A549 (cell line): ENCODE measurements around the gene AGBL4. TPM values are rescaled to one million over a fixed set of nuclear protein-coding genes. Genes with fewer than 3 reads are reported as not detected.

Experiments used
- ATAC-seq, 2 experiments: fragments of 200-7000 bp in 1 of 2; fragments of >200 bp in 1 of 2; cut with Nextera tagmentation in 1 of 2; cut with Tn5 transposase in 1 of 2; 3 replicates each; pipeline versions ENCODE4 v1.8.0 to v1.9.1; 2018 to 2020; ENCODE audit warnings: mild to moderate bottlenecking in 1 of 2, moderate library complexity in 1 of 2
- CTCF ChIA-PET: fragments of 300-600 bp; sonication (Branson Sonifier 250); formaldehyde crosslinking; extraction: SDS; loops from one replicate; lab custom pipeline; 2021; ENCODE audit warnings: antibody characterized with exemption, inconsistent platforms; lab: Yijun Ruan, JAX
- POLR2A ChIA-PET: fragments of 350-600 bp; formaldehyde crosslinking; extraction: SDS; loops from one replicate; lab custom pipeline; 2021; ENCODE audit warnings: antibody characterized with exemption, inconsistent platforms; lab: Yijun Ruan, JAX
- DNase-seq, 2 experiments: peaks; one replicate each; pipeline versions ENCODE4 v3.0.0 to v3.0.0-alpha.2; 2011 to 2016; ENCODE audit warnings: low read depth in 1 of 2, low spot score in 1 of 2
- FAIRE-seq: peaks from 2 replicates; lab custom pipeline; 2011; peaks lifted over from hg19 to GRCh38; lab: Jason Lieb, UNC
- H3K27ac ChIP-seq, 2 experiments: fragments of >200 bp; sonication (Bioruptor Twin); formaldehyde crosslinking; 3 replicates each; pipeline ENCODE4 v1.5.1; 2016 to 2017
- H3K4me1 ChIP-seq: fragments of >200 bp; sonication (Bioruptor Twin); formaldehyde crosslinking; 3 replicates; pipeline ENCODE4 v1.6.1; 2016
- H3K4me2 ChIP-seq: fragments of >200 bp; sonication (Bioruptor Twin); formaldehyde crosslinking; 3 replicates; pipeline ENCODE4 v1.6.1; 2016
- H3K4me3 ChIP-seq: fragments of >200 bp; sonication (Bioruptor Twin); formaldehyde crosslinking; 3 replicates; pipeline ENCODE4 v1.5.1; 2016
- H3K9me3 ChIP-seq: fragments of >200 bp; sonication (Bioruptor Twin); formaldehyde crosslinking; 3 replicates; pipeline ENCODE4 v1.6.1; 2016
- CBX8 ChIP-seq: fragments of 200-600 bp; sonication (generic); IDR thresholded peaks from 2 replicates; pipeline ENCODE4 v1.6.1; 2016
- CEBPB ChIP-seq, 2 experiments: fragments of >200 bp in 1 of 2; sonication (Bioruptor Twin) in 1 of 2; formaldehyde crosslinking in 1 of 2; IDR thresholded peaks; 2 replicates each; pipeline ENCODE4 v1.6.1; 2012 to 2016
- CHD4 ChIP-seq: fragments of 200-600 bp; sonication (generic); IDR thresholded peaks from 2 replicates; pipeline ENCODE4 v1.6.1; 2016; ENCODE audit warnings: antibody characterized with exemption, mild to moderate bottlenecking, borderline replicate concordance
- EHF ChIP-seq: fragments of 250-450 bp; sonication (Bioruptor Pico); IDR thresholded peaks from 2 replicates; pipeline ENCODE4 v1.5.0; 2020; ENCODE audit warnings: mild to moderate bottlenecking
- FOSB ChIP-seq: fragments of 250-450 bp; sonication (Bioruptor Pico); IDR thresholded peaks from 2 replicates; pipeline ENCODE4 v1.5.0; 2020; ENCODE audit warnings: mild to moderate bottlenecking, moderate library complexity
- FOSL2 ChIP-seq, 2 experiments: fragments of 450-650 bp in 1 of 2; fragments of >200 bp in 1 of 2; sonication (Bioruptor Twin) in 1 of 2; formaldehyde crosslinking; IDR thresholded peaks; 2 replicates each; pipeline versions ENCODE4 v1.5.0 to v1.6.1; 2016 to 2020; ENCODE audit warnings: mild to moderate bottlenecking in 1 of 2, moderate library complexity in 1 of 2
- GATA3 ChIP-seq: IDR thresholded peaks from 2 replicates; pipeline ENCODE4 v1.6.1; 2012; ENCODE audit warnings: borderline replicate concordance
- HDAC2 ChIP-seq: fragments of 200-600 bp; sonication (generic); IDR thresholded peaks from 2 replicates; pipeline ENCODE4 v1.6.1; 2016
- HOXA7 ChIP-seq: fragments of 250-450 bp; sonication (Bioruptor Pico); IDR thresholded peaks from 2 replicates; pipeline ENCODE4 v1.5.0; 2020; ENCODE audit warnings: mild to moderate bottlenecking, moderate library complexity
- JUN ChIP-seq, 2 experiments: fragments of >200 bp; sonication (Bioruptor Twin); formaldehyde crosslinking; IDR thresholded peaks; 2 replicates in 1 of 2; 3 replicates in 1 of 2; pipeline ENCODE4 v1.6.1; 2016 to 2017
- JUNB ChIP-seq: fragments of >200 bp; sonication (Bioruptor Twin); formaldehyde crosslinking; IDR thresholded peaks from 2 replicates; pipeline ENCODE4 v1.6.1; 2016
- KDM1A ChIP-seq: fragments of 200-600 bp; sonication (generic); IDR thresholded peaks from 2 replicates; pipeline ENCODE4 v1.6.1; 2016; ENCODE audit warnings: low read depth, mild to moderate bottlenecking
- MAZ ChIP-seq: fragments of 150-350 bp; IDR thresholded peaks from 2 replicates; pipeline ENCODE4 v1.6.1; 2014; ENCODE audit warnings: antibody characterized with exemption, low read depth, low read length, borderline replicate concordance
- NFE2L2 ChIP-seq: fragments of 150-350 bp; conservative IDR thresholded peaks from 2 replicates; pipeline ENCODE4 v1.6.1; 2014; ENCODE audit warnings: low read length
- POLR2A ChIP-seq: IDR thresholded peaks from 2 replicates; pipeline ENCODE4 v1.6.1; 2012; ENCODE audit warnings: mild to moderate bottlenecking, low read length
- RAD21 ChIP-seq, 2 experiments: fragments of >200 bp in 1 of 2; sonication (Bioruptor Twin) in 1 of 2; formaldehyde crosslinking in 1 of 2; IDR thresholded peaks in 1 of 2; conservative IDR thresholded peaks in 1 of 2; 2 replicates in 1 of 2; 3 replicates in 1 of 2; pipeline ENCODE4 v1.6.1; 2012 to 2018; ENCODE audit warnings: inconsistent platforms in 1 of 2
- RCOR1 ChIP-seq: fragments of 150-350 bp; IDR thresholded peaks from 2 replicates; pipeline ENCODE4 v1.6.1; 2014; ENCODE audit warnings: antibody characterized with exemption, low read length, low read depth
- SMC3 ChIP-seq: fragments of >200 bp; sonication (Bioruptor Twin); formaldehyde crosslinking; IDR thresholded peaks from 3 replicates; pipeline ENCODE4 v1.6.1; 2018; ENCODE audit warnings: inconsistent platforms
- SREBF2 ChIP-seq: fragments of 450-650 bp; IDR thresholded peaks from 2 replicates; pipeline ENCODE4 v1.6.1; 2014; ENCODE audit warnings: mild to moderate bottlenecking, moderate library complexity
- TP53 ChIP-seq: fragments of 250-450 bp; sonication (Bioruptor Pico); IDR thresholded peaks from 2 replicates; pipeline ENCODE4 v1.5.0; 2021; ENCODE audit warnings: mild to moderate bottlenecking, moderate library complexity
- ZFP36 ChIP-seq: fragments of 450-650 bp; IDR thresholded peaks from 2 replicates; pipeline ENCODE4 v1.6.1; 2014; ENCODE audit warnings: borderline replicate concordance; ENCODE audit not compliant: partially characterized antibody
- ZSCAN20 ChIP-seq: fragments of 250-450 bp; sonication (Bioruptor Pico); IDR thresholded peaks from 2 replicates; pipeline ENCODE4 v1.8.0; 2022; ENCODE audit warnings: mild to moderate bottlenecking, moderate library complexity
- WGBS: methylation state at CpG from one replicate; pipeline ENCODE4 v1.1.6; 2017; ENCODE audit errors: missing lambda C conversion rate; 5-methylcytosine and 5-hydroxymethylcytosine counted together
- polyA plus RNA-seq, 4 experiments: library from polyadenylated mRNA; depleted of rRNA in 3 of 4; stranded (reverse); fragments of >200 nt; fragmentation: RNase III in 1 of 4; extraction: RNeasy Plus Mini Kit Qiagen cat#74134 plus additional on column Dnase treatment in 1 of 4; gene quantifications; 2 replicates in 3 of 4; 3 replicates in 1 of 4; pipeline ENCODE4 v1.2.3, GENCODE V29; 2011 to 2017
- TF ChIP-seq, protein P1 (sequence below): fragments of 250-450 bp; sonication (Bioruptor Pico); IDR thresholded peaks from 2 replicates; pipeline ENCODE4 v1.5.0; 2020; ENCODE audit warnings: low read depth, mild to moderate bottlenecking, moderate library complexity
- TF ChIP-seq, protein P2 (sequence below): fragments of >200 bp; sonication (Bioruptor Twin); formaldehyde crosslinking; IDR thresholded peaks from 3 replicates; pipeline ENCODE4 v1.6.1; 2016
- TF ChIP-seq, protein P3 (sequence below): IDR thresholded peaks from 2 replicates; pipeline ENCODE4 v1.6.1; 2012
- TF ChIP-seq, protein P4 (sequence below): IDR thresholded peaks from 2 replicates; pipeline ENCODE4 v1.6.1; 2012
- TF ChIP-seq, protein P5 (sequence below): fragments of 250-450 bp; sonication (Bioruptor Pico); IDR thresholded peaks from 2 replicates; pipeline ENCODE4 v1.5.0; 2021; ENCODE audit warnings: mild to moderate bottlenecking, moderate library complexity, borderline replicate concordance

AGBL4 gene
- polyA plus RNA-seq, 2 of the 4 experiments (the other 2 are of a cell fraction): not detected

DNA sequence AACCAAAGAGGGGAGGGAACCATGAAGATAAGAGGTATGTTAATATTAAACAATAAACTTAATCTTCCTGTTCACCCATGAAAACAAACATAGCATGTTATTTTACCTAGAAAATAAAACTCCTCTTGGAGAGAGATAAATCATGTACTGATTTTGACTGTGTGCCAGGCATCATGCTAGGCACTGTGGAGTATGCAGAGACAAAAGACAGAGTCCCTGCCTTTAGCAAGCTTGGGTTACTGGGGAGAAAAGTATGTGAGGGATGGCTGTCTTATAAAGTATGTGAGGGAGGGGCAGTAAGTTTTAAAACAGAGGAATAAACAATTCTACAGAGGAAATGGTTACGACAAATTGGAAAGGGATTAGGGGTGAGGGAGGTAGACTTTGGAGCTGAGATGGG lies 1117.6 kb downstream of the AGBL4 start (continued):
- TF ChIP-seq, protein P1, sequence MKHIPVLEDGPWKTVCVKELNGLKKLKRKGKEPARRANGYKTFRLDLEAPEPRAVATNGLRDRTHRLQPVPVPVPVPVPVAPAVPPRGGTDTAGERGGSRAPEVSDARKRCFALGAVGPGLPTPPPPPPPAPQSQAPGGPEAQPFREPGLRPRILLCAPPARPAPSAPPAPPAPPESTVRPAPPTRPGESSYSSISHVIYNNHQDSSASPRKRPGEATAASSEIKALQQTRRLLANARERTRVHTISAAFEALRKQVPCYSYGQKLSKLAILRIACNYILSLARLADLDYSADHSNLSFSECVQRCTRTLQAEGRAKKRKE: no peak
- TF ChIP-seq, all 56 proteins: peak for 0

DNA sequence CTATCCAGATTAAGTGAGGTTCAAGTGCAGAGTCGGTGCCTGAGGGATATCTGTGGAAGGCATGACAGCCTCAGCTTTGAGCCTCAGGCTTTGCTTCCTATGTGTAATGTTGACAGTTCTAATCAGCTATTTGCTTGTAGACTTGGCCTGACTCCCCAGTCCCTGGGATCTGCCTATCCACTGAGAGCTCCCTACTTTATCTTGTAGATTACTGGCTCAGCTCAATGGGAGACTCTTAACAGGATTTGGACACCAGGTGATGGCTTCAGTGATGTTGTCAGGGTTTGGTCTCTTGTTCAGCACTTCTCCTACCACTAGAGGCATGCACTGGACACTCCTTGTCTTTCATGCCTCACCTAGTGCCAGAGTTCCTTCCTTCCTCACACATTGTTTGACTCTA lies 1120.5 kb downstream of the AGBL4 start:
- no peak overlapping the region for H3K4me2 ChIP-seq
- ChIA-PET CTCF (interaction anchor here (1.4 kb wide), 1 partner anchor 14 kb away, joined by 3 read pairs; no protein-coding TSS in a partner anchor), POLR2A (no interaction called here)
- WGBS: 0% methylated on average over 1 of the region's 1 CpG
- H3K4me1 ChIP-seq: no peaks in the 10 kb centered on the region
- no peak for TF ChIP-seq FOSB
- TF ChIP-seq, protein P2, sequence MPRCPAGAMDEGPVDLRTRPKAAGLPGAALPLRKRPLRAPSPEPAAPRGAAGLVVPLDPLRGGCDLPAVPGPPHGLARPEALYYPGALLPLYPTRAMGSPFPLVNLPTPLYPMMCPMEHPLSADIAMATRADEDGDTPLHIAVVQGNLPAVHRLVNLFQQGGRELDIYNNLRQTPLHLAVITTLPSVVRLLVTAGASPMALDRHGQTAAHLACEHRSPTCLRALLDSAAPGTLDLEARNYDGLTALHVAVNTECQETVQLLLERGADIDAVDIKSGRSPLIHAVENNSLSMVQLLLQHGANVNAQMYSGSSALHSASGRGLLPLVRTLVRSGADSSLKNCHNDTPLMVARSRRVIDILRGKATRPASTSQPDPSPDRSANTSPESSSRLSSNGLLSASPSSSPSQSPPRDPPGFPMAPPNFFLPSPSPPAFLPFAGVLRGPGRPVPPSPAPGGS: no peak
- no peak for TF ChIP-seq GATA3
- TF ChIP-seq JUN (IDR thresholded peaks at IDR 0.05): no peak
- TF ChIP-seq SMC3: no peak
- TF ChIP-seq FOSL2 (IDR thresholded peaks at IDR 0.05): no peak
- TF ChIP-seq FOSL2 (CRISPR knock-in tag; IDR thresholded peaks at IDR 0.05): no peak
- no peak for TF ChIP-seq CHD4
- TF ChIP-seq HOXA7: no peak
- no peak for TF ChIP-seq EHF (CRISPR knock-in tag)
- no peak for TF ChIP-seq ZFP36
- TF ChIP-seq POLR2A: no peak
- no peak for TF ChIP-seq MAZ
- no peak for TF ChIP-seq ZSCAN20 (CRISPR knock-in tag)
- no peaks in the 10 kb centered on the region for H3K9me3 ChIP-seq
- FAIRE-seq (no peak), DNase-seq (no peak), ATAC-seq (peak in 1 of 2 experiments; percentile 42; a peak in 1 of 6 replicates)
- no peak overlapping the region for H3K27ac ChIP-seq
- no peak overlapping the region for H3K4me3 ChIP-seq

DNA sequence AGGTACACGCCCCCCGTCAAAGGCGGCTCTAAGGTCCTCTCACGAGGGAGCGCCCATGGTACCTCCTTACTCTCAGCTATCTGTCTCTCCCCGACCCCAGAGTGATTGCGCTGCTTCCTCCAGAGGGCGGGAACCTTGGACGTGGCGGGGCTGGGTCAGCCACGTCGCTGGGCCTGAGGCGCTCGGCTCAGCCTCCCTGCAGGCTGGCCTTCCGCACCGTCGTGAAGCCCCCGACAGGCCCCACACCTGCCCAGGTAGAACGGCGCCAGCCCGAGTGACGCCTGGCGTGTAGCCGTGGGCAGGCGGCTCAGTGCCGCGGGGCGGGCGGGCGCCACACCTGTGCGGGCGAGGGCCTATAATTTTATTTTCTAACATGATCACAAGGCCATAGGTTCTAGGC lies 1124.9 kb downstream of the AGBL4 start:
- TF ChIP-seq MAZ (no peak), TP53 (CRISPR knock-in tag) (no peak), NFE2L2 (no peak), CBX8 (no peak), POLR2A (no peak), JUN (IDR thresholded peaks at IDR 0.05) (no peak), ZSCAN20 (CRISPR knock-in tag) (no peak), SREBF2 (no peak)
- TF ChIP-seq, protein P1: no peak
- Histone ChIP-seq H3K4me3 (no peak overlapping the region), H3K4me1 (no peaks in the 10 kb centered on the region), H3K9me3 (no peaks in the 10 kb centered on the region), H3K27ac (no peak overlapping the region), H3K4me2 (no peak overlapping the region)
- 85% methylated on average over 7 of the region's 32 CpGs for WGBS
- ChIA-PET POLR2A (no interaction called here), CTCF (no interaction called here)
- no peak for DNase-seq
- ATAC-seq: no peak
- FAIRE-seq: no peak

DNA sequence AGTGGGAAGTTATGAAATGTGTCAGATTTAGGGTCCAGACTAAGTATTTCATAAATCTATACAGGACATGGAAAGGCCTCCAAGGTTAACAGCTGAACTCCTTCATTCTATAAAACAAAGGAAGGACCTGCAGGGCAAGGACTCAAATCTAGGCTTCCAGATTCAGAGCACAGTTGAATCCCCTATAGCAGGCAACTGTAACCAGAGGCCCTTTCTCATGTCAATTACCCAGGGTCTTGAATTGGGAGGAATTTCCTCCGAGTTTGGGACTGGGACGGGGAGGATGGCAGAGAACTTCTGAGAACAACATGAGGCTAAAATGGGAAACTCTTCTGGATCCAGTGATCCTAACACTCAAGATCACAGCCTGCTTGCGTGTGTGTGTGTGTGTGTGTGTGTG lies 1134.1 kb downstream of the AGBL4 start:
- no peaks in the 10 kb centered on the region for H3K4me1 ChIP-seq
- H3K4me3 ChIP-seq: no peak overlapping the region
- WGBS: 100% methylated on average over 1 of the region's 3 CpGs
- no peak for ATAC-seq
- H3K27ac ChIP-seq: no peak overlapping the region
- no peaks in the 10 kb centered on the region for H3K9me3 ChIP-seq
- POLR2A ChIA-PET: no interaction called here
- no peak for FAIRE-seq
- CTCF ChIA-PET: no interaction called here
- no peak for DNase-seq
- no peak overlapping the region for H3K4me2 ChIP-seq
- TF ChIP-seq ZFP36: no peak
- TF ChIP-seq, protein P2: no peak
- no peak for TF ChIP-seq KDM1A
- TF ChIP-seq RAD21 (conservative IDR thresholded peaks at IDR 0.05 in 1 of 2, IDR thresholded peaks at IDR 0.05 in 1 of 2): no peak
- TF ChIP-seq, protein P3, sequence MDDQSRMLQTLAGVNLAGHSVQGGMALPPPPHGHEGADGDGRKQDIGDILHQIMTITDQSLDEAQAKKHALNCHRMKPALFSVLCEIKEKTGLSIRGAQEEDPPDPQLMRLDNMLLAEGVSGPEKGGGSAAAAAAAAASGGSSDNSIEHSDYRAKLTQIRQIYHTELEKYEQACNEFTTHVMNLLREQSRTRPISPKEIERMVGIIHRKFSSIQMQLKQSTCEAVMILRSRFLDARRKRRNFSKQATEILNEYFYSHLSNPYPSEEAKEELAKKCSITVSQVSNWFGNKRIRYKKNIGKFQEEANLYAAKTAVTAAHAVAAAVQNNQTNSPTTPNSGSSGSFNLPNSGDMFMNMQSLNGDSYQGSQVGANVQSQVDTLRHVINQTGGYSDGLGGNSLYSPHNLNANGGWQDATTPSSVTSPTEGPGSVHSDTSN: no peak
- TF ChIP-seq RCOR1: no peak
- no peak for TF ChIP-seq JUNB
- TF ChIP-seq HDAC2: no peak
- TF ChIP-seq SREBF2: no peak
- TF ChIP-seq MAZ: no peak
- TF ChIP-seq, protein P4, sequence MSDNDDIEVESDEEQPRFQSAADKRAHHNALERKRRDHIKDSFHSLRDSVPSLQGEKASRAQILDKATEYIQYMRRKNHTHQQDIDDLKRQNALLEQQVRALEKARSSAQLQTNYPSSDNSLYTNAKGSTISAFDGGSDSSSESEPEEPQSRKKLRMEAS: no peak
- no peak for TF ChIP-seq CEBPB (IDR thresholded peaks at IDR 0.05)
- TF ChIP-seq, protein P5, sequence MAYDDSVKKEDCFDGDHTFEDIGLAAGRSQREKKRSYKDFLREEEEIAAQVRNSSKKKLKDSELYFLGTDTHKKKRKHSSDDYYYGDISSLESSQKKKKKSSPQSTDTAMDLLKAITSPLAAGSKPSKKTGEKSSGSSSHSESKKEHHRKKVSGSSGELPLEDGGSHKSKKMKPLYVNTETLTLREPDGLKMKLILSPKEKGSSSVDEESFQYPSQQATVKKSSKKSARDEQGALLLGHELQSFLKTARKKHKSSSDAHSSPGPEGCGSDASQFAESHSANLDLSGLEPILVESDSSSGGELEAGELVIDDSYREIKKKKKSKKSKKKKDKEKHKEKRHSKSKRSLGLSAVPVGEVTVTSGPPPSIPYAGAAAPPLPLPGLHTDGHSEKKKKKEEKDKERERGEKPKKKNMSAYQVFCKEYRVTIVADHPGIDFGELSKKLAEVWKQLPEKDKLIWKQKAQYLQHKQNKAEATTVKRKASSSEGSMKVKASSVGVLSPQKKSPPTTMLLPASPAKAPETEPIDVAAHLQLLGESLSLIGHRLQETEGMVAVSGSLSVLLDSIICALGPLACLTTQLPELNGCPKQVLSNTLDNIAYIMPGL (CRISPR knock-in tag): no peak
